Measurements from ENCODE around the gene CMTR1. TPM values are rescaled to one million over a fixed set of nuclear protein-coding genes. Genes with fewer than 3 reads are reported as not detected.

The CMTR1 gene
- total and polyA plus RNA-seq, 10 of the 15 experiments (the other 5 are each of a cell fraction or from before 2014, with no cell fraction given) = 2.7 to 67.0 (median 46.2) TPM

DNA sequence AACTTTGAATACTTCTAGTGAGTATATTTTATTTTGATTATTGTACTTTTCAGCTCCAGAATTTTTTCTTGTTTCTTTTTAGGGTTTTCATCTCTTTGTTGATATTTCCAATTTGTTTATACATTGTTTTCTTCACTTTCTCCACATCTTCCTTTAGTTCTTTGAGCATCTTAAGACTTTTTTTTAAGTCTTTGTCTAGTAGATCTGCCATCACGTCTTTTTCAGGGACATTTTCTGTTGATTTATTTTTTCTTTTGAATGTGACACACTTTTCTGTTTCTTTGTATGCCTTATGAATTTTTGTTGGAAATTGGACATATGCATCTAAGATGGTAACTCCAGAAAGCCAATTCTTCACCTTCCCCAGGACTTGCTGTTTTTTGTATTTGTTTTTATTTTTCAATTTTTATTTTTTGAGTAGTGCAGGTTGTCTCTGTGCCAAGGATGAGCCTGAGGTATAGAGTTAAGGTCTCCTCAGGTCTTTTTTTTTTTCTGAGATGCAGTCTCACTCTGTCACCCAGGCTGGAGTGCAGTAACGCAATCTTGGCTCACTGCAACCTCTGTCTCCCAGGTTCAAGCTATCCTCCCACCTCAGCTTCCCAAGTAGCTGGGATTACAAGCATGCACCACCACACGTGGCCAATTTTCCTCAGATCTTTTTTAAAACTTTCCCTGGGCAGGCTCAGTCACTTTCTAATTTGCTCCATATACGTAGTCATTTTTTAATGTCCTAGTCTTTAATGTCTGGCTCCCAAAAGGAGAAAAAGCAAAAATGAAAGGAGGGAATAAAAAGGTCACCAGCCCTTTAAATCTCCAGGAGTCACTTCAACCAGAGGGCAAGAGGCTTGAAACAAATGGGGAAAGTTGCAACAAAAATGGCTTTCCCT, 6.7 kb upstream of the CMTR1 start:
- Histone ChIP-seq H3K9me3 (replicated peaks; ENCODE audit: control insufficient read depth, insufficient read depth, low read length) (no peaks in the 10 kb centered on the region), H3K4me2 (ENCODE audit: control insufficient read depth, insufficient read depth) (no peak overlapping the region), H2AFZ (ENCODE audit: control insufficient read depth, low read depth, low read length) (no peak overlapping the region), H3K9ac (ENCODE audit: control insufficient read depth, insufficient read depth, low read length) (no peak overlapping the region), H3K79me2 (ENCODE audit: control insufficient read depth, insufficient read depth, low read length) (no peaks in the 10 kb centered on the region), H3K27ac (ENCODE audit: control insufficient read depth, insufficient read depth) (no peak overlapping the region), H3K36me3 (ENCODE audit: control insufficient read depth in 2 of 2, insufficient read depth in 2 of 2, low read length in 1 of 2) (no peaks in the 10 kb centered on the region), H3K4me1 (ENCODE audit: control insufficient read depth, insufficient read depth, low read length) (no peaks in the 10 kb centered on the region), H4K20me1 (ENCODE audit: control insufficient read depth, insufficient read depth) (no peaks in the 10 kb centered on the region), H3K4me3 (no peak overlapping the region), H3K27me3 (replicated peaks in 1 of 2; ENCODE audit: control insufficient read depth in 2 of 2, insufficient read depth in 2 of 2, low read length in 1 of 2) (no peaks in the 10 kb centered on the region)
- ATAC-seq (no peak), FAIRE-seq (no peak), DNase-seq (ENCODE audit: low read depth, low spot score) (no peak)
- ChIA-PET SMC1A (ENCODE audit: uncharacterized antibody, unreplicated experiment) (interaction anchor here (1.1 kb wide), 1 partner anchor 225 kb away, joined by 3 read pairs; no protein-coding TSS in a partner anchor), CTCF (interaction anchor here (1.4 kb wide), 1 partner anchor 12 kb away, joined by 4 read pairs; no protein-coding TSS in a partner anchor), POLR2A (no interaction called here), RAD21 (ENCODE audit: unreplicated experiment) (no interaction called here)
- intact Hi-C loops (cut with micrococcal nuclease; ENCODE audit: unreplicated experiment) = no loop called here
- BruUV-seq (replicated peaks) = no TSS peak
- WGBS (ENCODE audit: insufficient coverage, insufficient replicate concordance, low lambda C conversion rate, missing lambda C conversion rate) = 75% methylated on average over 4 of the region's 4 CpGs
- in situ Hi-C loops (cut with MboI) = no loop called here
- TF ChIP-seq, protein P1, sequence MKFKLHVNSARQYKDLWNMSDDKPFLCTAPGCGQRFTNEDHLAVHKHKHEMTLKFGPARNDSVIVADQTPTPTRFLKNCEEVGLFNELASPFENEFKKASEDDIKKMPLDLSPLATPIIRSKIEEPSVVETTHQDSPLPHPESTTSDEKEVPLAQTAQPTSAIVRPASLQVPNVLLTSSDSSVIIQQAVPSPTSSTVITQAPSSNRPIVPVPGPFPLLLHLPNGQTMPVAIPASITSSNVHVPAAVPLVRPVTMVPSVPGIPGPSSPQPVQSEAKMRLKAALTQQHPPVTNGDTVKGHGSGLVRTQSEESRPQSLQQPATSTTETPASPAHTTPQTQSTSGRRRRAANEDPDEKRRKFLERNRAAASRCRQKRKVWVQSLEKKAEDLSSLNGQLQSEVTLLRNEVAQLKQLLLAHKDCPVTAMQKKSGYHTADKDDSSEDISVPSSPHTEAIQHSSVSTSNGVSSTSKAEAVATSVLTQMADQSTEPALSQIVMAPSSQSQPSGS (IDR thresholded peaks at IDR 0.05; ENCODE audit: low read length) = no peak

DNA sequence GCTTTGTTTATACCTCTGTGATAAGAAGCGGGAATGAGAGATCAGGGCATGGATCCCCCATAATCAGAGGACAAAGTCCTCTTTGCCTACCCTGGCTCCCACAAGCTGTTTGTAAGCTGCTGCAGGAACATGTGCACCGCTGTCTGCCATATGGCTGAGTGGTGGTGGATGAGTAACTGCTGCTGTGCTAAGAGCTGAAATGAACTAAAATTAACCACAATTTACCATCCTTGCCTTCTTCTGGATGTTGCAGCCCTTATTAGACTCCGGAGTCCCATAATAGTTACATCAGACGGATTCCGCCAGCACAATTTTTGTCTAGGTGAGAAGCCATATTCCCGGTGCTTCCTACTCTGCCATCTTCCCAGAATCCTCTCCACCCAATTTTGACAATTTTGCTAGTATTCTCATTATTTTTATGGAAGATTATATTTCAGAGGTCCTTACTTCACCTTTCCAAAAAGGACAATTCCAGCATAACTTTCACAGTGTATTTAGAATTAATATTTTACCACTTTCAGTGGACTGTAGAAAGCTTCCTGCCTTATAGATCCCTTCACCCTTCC, 6.0 kb upstream of the CMTR1 start:
- in situ Hi-C loops (cut with MboI) (no loop called here), intact Hi-C loops (cut with micrococcal nuclease; ENCODE audit: unreplicated experiment) (no loop called here)
- no peak overlapping the region for H3K27ac ChIP-seq (ENCODE audit: control insufficient read depth, insufficient read depth)
- H3K79me2 ChIP-seq (ENCODE audit: control insufficient read depth, insufficient read depth, low read length) = no peaks in the 10 kb centered on the region
- no peaks in the 10 kb centered on the region for H3K36me3 ChIP-seq (ENCODE audit: control insufficient read depth in 2 of 2, insufficient read depth in 2 of 2, low read length in 1 of 2)
- 78% methylated on average over 6 of the region's 6 CpGs for WGBS (ENCODE audit: insufficient coverage, insufficient replicate concordance, low lambda C conversion rate, missing lambda C conversion rate)
- no peak overlapping the region for H3K9ac ChIP-seq (ENCODE audit: control insufficient read depth, insufficient read depth, low read length)
- H3K4me3 ChIP-seq = no peak overlapping the region
- H4K20me1 ChIP-seq (ENCODE audit: control insufficient read depth, insufficient read depth) = no peaks in the 10 kb centered on the region
- DNase-seq (ENCODE audit: low read depth, low spot score) (no peak), FAIRE-seq (no peak), ATAC-seq (no peak; the same call in 2 of the 3 replicates)
- ChIA-PET POLR2A (interaction anchor here (1.1 kb wide), 1 partner anchor 49 kb away, joined by 3 read pairs; no protein-coding TSS in a partner anchor), RAD21 (ENCODE audit: unreplicated experiment) (no interaction called here), SMC1A (ENCODE audit: uncharacterized antibody, unreplicated experiment) (interaction anchor here (0.7 to 0.9 kb wide), 2 partner anchors 12 to 138 kb away, joined by 3 read pairs; no protein-coding TSS in a partner anchor), CTCF (interaction anchor here (0.7 kb wide), 1 partner anchor 16 kb away, joined by 3 read pairs; no protein-coding TSS in a partner anchor)
- H3K27me3 ChIP-seq (replicated peaks in 1 of 2; ENCODE audit: control insufficient read depth in 2 of 2, insufficient read depth in 2 of 2, low read length in 1 of 2) = no peaks in the 10 kb centered on the region
- H2AFZ ChIP-seq (ENCODE audit: control insufficient read depth, low read depth, low read length) = no peak overlapping the region
- H3K4me2 ChIP-seq (ENCODE audit: control insufficient read depth, insufficient read depth) = no peak overlapping the region
- H3K4me1 ChIP-seq (ENCODE audit: control insufficient read depth, insufficient read depth, low read length) = no peaks in the 10 kb centered on the region
- no TSS peak for BruUV-seq (replicated peaks)
- H3K9me3 ChIP-seq (replicated peaks; ENCODE audit: control insufficient read depth, insufficient read depth, low read length) = no peaks in the 10 kb centered on the region
- TF ChIP-seq SUPT20H (IDR thresholded peaks at IDR 0.05; ENCODE audit: borderline replicate concordance, control insufficient read depth, low read depth, low read length) = no peak
- TF ChIP-seq, protein P2, sequence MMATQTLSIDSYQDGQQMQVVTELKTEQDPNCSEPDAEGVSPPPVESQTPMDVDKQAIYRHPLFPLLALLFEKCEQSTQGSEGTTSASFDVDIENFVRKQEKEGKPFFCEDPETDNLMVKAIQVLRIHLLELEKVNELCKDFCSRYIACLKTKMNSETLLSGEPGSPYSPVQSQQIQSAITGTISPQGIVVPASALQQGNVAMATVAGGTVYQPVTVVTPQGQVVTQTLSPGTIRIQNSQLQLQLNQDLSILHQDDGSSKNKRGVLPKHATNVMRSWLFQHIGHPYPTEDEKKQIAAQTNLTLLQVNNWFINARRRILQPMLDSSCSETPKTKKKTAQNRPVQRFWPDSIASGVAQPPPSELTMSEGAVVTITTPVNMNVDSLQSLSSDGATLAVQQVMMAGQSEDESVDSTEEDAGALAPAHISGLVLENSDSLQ (IDR thresholded peaks at IDR 0.05) = no peak
- TF ChIP-seq RUNX3 (IDR thresholded peaks at IDR 0.05; ENCODE audit: low read length) = no peak
- no peak for TF ChIP-seq SRF (IDR thresholded peaks at IDR 0.05; ENCODE audit: low read depth in 2 of 2, low read length in 2 of 2)
- TF ChIP-seq PML (IDR thresholded peaks at IDR 0.05; ENCODE audit: low read length) = no peak
- no peak for TF ChIP-seq ESRRA (IDR thresholded peaks at IDR 0.05; ENCODE audit: low read length)
- TF ChIP-seq, protein P3, sequence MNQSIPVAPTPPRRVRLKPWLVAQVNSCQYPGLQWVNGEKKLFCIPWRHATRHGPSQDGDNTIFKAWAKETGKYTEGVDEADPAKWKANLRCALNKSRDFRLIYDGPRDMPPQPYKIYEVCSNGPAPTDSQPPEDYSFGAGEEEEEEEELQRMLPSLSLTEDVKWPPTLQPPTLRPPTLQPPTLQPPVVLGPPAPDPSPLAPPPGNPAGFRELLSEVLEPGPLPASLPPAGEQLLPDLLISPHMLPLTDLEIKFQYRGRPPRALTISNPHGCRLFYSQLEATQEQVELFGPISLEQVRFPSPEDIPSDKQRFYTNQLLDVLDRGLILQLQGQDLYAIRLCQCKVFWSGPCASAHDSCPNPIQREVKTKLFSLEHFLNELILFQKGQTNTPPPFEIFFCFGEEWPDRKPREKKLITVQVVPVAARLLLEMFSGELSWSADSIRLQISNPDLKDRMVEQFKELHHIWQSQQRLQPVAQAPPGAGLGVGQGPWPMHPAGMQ (IDR thresholded peaks at IDR 0.05; ENCODE audit: borderline replicate concordance) = no peak
- TF ChIP-seq MEF2A (IDR thresholded peaks at IDR 0.05; ENCODE audit: insufficient read depth, low read depth, low read length) = no peak
- TF ChIP-seq CREM (IDR thresholded peaks at IDR 0.05; ENCODE audit: low read depth) = no peak
- no peak for TF ChIP-seq SMAD5 (IDR thresholded peaks at IDR 0.05; ENCODE audit: low read depth)
- no peak for TF ChIP-seq NFYB (IDR thresholded peaks at IDR 0.05; ENCODE audit: insufficient read depth, low read depth, low read length)

Data from GM12878 (cell line).